GM18907 (cell line): Measurements from ENCODE around the gene SUCNR1.
"Not testable (repeated sequence)": the region's sequence is repeated elsewhere in the genome, so short reads cannot be mapped to it uniquely, and the experiment has no call there.

Source experiments
- ATAC-seq: cut with Tn5 transposase; IDR thresholded peaks from one replicate; pipeline ENCODE4 v1.9.1; 2021; ENCODE audit warnings: mild to moderate bottlenecking, moderate library complexity; ENCODE audit not compliant: unreplicated experiment

The SUCNR1 gene

DNA sequence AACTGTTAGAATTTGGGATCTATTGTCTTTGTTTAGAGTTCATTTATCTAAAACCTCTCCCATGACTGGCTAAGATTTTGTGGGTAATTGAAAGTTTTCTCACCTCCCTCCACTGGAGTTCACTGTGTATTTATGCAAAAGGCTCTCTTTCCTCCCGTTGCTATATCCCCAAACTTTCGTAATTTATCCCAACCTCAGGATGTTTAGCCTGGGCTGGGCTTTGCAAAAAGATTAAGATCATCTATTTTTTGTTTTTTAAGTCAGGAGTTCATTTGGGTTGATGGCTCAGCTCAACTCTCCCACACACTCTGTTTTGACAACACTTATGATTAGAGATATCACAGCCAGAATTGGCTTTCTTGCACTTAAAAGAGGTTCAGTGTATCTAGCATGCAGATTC, 27.0 kb downstream of the SUCNR1 start:
- no peak for ATAC-seq

DNA sequence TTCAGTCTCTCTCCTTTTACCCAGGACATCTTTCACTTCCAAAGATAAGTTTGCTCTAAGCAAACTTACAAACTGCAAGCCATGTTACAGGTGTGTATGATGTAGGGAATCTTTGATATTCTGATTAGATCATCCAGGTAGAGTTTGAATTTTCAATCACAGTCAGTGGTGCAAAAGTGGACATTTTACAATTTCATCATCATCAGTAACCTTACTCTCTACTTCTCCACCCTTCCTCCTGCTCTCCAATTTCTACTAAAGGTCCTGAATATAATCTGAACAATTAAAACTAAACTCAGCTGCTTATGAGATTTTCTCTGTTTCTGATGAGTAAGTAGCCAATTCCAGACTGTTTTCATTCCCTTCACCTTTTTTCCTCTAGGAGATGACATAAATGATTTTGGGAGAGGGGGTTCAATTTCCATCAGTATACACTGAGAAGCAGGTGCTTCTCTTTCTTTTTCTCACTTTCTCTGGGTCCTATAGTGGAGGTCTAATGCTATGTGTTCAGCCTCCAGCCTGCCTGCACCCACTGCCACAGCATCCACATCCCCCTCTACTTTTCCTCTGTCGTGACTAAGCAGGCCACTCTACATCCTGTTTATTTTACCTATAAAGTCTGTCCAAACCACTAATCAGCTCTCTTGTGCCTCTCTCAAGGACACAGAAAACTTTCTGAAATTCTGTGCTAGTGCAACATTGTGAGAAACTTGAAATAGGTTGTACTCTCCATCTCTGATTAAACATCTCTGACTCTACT, 27.6 kb downstream of the SUCNR1 start:
- ATAC-seq: no peak

DNA sequence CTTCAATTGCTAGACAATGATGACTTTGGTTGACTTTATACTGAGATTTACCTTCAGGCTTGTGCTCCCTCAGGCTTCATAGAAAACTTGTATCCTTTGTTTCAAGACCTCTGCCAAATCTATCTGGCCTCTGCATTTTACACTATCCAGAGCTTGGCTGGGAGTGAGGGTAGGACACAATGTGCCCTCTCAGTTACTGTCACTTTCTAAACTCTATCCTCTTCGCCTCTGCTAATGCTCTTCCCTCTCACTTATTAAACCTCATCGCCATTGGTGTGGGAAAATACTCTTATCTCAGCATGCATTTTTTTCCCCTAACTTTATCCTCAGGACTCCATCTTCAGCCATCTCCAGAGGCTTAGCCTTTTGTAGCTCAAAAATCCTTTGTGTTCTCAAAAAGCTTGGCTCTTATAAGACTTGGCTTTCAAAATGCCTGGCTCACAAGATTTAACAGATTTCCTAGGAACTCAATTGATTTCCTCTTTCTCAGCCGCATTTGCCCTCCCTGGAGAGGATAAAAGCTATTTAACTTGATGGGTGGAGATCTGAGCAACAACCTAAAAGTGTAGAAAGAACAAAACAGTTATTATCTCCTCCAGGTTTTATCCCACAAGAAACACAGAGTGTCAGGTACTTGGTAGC, 28.3 kb downstream of the SUCNR1 start:
- ATAC-seq: no peak

DNA sequence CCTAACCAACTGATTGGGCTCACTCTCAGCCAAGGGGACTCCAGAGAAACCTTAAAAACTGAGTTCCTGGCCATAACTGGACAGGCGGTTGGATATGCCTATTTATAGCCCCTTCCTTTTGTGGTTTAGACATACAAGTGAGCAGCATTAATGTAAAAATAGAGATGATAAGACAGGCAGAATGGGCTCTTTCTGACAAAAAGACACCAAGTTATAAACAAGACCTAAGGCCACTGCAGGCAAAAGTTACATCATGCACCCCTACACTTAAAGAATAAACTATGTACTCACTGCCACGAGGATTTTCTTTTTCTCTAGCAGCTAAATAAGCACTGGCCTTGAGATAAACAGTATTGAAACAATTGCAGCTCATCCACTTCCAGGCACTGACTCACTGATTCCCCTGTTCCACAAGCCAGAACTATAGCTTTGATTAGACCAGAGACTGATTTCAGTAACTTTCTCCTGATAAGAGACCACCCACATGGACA, 30.1 kb downstream of the SUCNR1 start:
- no peak for ATAC-seq

DNA sequence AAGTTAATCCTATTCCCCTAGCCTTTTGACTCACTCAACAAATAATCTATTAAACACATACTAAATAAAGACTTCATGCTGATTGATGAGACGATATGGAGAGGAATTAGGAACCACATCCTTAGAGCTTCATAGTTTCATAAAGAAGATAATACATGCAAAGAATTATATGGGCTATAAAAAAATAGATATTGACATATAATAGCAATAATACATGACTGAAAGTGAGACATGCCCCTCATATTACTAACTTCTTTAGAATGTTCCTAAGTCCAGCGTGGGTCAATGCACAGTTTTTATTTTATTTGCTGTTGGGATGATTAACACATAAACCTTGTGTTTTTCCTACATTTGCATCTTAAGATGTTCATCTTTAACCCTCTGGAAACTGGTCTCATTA, 32.2 kb downstream of the SUCNR1 start:
- no peak for ATAC-seq

DNA sequence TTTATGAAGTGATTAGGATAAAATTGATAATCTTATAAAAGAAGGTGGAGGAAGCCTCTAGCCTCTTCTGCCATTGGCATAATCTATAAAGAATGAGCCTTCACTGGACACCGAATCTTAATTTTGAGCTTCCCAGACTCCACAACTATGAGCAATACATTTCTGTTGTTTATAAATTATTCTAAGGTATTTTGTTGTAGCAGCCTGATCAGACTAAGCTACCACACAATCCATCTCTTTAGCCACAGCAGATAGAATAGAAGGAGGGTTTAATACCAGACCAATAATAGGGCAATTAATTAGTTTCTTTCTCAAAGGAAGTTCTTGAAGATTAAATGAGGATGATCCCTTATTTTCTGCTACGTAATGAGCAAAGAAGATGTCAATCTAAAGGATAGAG, 33.3 kb downstream of the SUCNR1 start:
- ATAC-seq: no peak

DNA sequence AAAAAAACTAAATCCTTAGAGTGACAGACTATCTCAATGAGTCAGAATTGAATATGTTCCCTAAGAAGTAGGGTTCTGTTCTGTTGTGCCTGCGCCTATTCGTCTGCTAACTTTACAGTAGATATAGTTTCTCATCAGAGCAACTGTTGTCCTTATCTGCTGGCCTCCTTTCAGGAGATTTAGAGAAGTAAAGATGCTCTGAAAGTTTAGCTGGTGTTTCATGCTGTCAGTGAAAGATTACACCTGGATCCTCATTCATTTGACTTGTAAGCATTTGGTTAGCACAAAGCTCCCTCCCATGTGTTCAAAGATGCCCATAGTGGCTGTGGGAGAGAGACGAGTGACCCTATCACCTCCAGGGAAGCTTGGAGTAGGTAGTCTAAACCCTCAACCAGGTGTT, 35.0 kb downstream of the SUCNR1 start:
- ATAC-seq: no peak

DNA sequence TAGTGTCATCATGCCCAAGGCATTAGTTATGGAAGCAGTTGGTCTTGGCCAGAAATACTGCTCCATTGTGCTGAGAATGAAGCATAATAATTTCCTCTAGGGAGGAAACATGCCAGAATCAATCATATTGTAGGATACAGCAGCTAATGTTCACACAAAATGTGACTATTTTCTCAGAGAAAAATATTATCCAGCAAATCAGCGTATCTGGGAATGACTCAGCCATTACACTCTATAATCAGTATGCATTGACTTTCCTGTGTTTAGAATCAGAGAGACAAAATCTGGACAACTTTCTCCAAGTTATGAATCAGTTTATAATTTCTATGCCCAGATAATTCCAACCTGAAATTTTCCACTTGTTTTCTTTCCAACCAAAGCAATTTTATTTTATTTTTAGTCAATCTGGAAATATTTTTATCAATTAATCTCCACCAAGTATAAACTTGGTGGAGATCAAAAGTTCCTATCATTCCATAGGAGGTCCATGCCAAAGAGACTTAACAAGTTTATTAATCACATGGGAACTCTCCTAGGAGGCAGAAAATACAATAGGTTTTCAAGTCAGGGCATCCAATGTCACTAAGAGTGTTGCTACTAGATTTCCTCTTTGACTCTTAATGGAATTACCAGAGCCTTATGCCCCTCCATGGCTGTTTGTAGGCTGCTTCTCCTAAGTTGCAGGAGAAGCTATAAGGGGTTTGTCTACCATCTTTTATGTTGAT, 36.4 kb downstream of the SUCNR1 start:
- ATAC-seq: no peak

DNA sequence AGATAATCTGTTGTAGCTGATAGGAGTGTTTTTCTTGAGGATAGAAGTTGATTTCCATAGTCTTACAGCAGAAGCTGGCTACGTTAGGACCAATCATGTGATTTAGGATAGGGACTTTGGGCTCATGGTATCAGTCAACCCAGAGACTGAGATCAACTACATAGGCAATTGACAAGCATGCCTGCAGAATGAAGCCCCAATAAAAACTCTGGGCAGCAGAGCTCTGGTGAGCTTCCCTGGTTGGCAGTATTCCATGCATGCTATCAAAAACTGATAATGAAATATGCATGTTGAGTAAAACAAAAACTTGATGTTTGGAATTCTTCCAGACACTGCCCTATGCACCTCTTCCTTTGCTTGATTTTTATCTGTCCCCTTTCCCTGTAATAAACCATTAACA, 38.0 kb downstream of the SUCNR1 start:
- ATAC-seq: no peak

DNA sequence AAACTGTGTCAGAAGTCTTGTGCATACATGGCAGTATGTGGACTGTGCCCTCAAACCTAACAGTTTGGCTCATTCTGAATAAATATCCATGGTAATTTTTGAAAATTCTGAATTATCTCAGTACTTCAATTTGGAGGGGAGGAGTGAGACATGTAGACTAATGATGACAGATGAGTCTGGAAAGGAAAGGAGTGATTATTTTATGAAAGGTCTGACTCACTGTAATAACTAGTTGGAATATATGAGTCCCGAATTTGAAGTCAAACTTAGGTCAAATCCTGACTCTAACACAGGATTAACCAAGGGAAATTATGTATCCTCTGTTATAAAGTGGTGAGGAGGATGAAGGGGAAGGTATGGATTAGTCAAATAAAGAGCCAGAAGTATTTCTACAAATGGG, 38.6 kb downstream of the SUCNR1 start:
- no peak for ATAC-seq

DNA sequence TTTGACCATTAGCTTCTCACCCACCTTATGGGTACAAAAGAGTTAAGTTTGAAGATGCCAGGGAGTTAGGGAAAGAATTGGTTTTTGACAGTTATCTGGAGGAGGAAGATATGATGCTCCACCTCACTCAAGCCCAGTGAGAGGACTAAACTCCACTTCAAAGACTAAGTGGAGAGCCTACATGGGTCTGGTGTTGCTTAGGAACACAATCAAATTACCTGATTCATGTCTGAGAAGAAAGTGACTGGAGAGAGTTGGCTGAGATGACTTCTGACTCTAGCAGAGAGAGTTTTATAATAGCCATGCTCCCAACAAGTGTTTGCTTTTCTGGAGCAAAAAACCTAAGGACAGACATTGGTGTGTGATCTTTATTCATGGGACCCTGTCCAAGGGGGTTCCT, 43.3 kb downstream of the SUCNR1 start:
- no peak for ATAC-seq

DNA sequence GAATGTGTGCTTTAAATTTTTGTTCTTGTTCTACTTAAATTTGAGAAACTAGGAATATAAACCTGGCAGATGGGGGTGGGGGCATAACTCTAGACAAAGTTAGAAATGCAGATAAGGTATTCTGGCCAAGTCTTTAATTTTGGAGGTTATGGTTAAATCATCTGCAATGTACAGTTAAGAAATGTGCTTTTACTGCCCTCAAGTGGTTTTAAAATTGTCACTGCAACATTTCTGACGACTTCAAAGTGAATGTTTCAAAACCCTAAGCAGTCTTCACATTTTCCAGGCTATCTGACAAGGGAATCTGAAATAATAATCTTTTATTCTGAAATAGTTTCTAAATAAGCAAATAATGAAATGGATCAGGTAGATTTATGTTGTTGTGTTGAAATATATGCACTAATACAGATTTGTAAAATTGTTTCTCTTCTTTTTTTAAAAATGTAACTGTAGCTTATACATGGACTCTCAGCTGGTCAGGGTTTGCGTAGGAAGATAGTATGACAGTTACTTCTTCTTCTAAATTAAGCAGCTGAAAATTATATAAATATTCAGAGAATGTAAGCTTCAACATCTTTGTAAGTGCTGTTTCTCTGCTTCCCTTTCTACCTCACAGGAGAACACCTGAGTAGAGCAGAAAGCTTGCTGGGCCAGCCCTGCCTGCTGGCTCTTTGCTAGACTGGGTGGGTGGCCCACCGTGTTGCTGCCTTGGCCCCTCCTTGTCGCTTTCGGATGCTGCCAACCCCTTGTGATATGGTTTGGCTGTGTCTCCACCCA, 45.0 kb downstream of the SUCNR1 start:
- ATAC-seq: peak; percentile 77

DNA sequence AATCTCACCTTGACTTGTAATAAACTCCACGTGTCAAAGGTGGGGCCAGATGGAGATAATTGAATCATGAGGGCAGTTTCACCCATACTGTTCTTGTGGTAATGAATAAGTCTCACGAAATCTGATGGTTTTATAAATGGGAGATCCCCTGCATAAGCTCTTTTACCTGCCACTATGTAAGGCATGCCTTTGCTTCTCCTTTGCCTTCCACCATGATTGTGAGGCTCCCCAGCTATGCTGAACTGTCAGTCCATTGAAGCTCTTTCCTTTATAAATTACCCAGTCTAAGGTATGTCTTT, 45.5 kb downstream of the SUCNR1 start:
- no peak for ATAC-seq

DNA sequence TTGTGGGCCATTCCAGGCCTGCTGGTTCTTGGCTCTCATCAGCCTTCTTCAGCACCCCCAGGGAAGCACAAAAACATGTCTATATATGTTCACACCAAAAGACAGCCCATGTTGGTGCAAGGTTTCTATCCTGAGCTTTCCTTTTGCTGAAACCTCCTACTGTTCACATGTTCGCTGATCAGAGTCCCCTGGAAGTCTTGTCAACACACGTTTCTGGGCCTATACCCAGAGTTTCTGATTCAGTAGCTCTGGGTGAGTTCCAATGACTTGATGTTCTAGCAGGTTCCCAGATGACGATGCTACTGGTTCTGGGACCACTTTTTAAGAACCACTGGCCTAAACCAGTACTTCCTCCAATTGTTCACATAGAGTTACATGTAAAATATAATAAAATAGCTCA, 46.0 kb downstream of the SUCNR1 start:
- ATAC-seq: no peak

DNA sequence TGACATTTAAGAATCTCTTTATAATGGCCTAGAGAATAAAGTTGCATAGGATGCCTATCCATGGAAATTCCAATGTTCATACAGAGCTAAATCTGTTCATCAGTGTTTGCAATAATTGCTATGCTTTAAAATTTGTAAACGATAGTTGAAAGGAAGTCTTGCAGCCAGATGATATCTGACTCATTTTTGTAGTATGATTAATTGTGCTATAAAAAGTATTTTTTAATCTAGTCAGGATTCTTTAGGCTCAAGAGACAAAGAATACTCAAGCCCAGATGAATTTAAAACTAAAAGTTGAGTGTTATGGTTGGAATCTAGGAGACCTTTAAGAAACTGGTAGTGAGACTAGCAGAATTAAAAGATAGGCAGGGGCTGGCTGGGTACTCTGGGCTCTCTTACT, 50.5 kb downstream of the SUCNR1 start:
- no peak for ATAC-seq

DNA sequence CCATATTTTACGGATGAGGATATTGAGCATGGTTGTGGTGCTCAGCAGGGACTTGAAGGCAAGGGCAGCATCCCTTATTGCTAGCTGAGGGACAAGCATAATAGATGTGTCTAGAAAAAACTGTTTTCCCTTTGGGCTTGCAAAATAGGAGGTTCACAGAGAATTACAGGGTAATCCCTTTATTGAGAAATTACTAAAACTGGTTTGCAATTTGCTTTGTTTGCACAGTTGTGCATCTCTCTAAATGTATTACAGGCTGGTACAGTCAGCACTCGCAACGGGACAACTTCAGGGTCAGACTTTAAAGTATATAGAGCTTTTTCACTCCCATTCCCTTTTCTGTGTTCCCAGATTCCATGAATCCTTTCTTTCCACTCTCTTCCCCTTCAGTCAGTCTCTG, 51.3 kb downstream of the SUCNR1 start:
- ATAC-seq: no peak

DNA sequence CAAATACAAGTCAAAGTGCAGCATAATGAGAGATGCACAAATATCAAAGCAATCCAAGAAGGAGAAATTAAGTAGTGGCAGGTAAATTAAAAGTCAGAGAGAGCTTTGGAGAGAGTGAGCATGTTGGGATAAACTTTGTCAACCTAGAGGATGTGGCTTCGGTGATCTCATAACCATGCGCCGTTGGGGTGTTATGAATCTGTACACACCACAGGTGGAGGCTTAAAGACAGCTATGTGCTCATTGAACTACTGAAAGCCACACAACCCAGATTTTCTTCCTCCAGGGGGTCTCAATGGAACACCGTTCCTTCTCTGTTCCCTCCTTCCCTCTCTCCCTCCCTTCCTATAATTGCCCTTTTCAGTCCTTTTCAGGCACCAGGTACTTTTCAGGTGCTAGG, 52.0 kb downstream of the SUCNR1 start:
- no peak for ATAC-seq

DNA sequence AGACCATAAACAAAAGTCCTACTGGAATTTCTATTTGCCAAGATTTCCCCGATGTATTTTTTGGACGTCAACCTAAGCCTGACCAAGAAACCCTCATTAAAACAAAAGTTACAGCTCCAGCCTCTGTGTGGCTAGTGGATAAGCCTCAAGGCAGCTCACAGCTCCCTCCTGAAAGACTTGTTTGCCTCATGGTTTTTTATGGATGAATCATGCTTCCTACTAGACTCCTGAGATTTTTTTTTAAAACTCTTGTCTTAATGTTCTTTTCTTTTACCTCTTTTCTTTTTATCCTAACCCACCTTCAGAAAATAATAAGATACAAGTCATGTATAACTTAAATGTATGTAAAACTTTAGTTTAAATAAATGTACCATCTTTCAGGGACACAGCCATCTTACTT, 52.4 kb downstream of the SUCNR1 start:
- ATAC-seq: no peak

DNA sequence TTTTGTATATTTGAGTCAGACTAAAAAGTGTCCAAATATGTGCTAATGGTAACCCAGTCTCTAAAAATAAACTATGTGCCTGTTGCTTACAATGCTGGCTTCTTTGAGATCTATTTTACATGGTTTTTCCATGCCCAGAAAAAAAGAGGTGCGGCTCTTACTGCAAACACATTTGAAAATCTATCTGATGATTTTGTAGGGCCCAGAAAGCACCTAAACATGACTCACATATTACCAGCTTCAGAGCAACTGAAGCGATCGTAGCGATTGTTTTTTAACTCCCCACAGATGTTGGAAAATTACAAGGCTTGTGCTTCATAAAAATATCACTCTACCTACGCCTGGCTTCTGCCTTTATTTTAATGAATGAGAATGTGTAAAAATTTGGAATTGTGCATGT, 53.5 kb downstream of the SUCNR1 start:
- ATAC-seq: no peak

DNA sequence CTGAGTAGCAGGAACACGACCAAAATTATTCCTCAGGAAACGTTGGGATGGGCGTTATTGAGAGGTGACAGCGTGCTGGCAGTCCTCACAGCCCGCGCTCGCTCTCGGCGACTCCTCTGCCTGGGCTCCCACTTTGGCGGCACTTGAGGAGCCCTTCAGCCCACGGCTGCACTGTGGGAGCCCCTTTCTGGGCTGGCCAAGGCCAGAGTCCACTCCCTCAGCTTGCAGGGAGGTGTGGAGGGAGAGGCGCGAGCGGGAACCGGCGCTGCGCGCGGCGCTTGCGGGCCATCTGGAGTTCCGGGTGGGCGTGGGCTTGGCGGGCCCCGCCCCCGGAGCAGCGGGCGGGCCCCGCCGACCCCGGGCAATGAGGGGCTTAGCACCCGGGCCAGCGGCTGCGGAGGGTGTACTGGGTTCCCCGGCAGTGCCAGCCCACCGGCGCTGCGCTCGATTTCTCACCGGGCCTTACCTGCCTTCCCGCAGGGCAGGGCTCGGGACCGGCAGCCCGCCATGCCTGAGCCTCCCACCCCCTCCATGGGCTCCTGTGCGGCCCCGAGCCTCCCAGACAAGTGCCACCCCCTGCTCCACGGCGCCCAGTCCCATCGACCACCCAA, 54.6 kb downstream of the SUCNR1 start:
- ATAC-seq: not testable (repeated sequence)

DNA sequence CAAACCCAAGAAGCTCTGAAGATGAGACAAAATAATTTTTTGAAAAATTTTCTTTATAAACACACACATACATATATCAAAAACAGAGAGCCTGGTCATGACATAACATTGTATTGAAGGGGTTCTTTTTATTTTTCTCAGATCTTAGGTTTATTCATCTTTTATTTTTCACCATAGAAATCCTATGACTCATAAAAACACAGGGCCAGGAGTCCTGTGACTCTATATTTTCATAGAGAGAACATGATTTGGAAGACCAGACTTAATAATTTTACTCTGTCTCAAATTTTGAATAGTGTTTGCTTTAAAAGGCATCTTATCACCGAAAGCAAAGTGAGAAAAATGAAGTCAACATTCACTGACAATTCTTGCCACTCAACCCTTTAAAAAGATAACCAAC, 57.7 kb downstream of the SUCNR1 start:
- ATAC-seq: no peak
